HG02759 (cell line): ENCODE data around the gene PTPRN2.
"Not testable (repeated sequence)": the region's sequence is repeated elsewhere in the genome, so short reads cannot be mapped to it uniquely, and the experiment has no call there.

Experiments used
- ATAC-seq: cut with Tn5 transposase; IDR thresholded peaks from one replicate; pipeline ENCODE4 v1.9.1; 2021; ENCODE audit warnings: mild to moderate bottlenecking, moderate library complexity; ENCODE audit not compliant: unreplicated experiment

The PTPRN2 gene

GRCh38 chr7:157854066-157854891 is 733.3 kb downstream of the PTPRN2 start:
- ATAC-seq, result no peak

DNA sequence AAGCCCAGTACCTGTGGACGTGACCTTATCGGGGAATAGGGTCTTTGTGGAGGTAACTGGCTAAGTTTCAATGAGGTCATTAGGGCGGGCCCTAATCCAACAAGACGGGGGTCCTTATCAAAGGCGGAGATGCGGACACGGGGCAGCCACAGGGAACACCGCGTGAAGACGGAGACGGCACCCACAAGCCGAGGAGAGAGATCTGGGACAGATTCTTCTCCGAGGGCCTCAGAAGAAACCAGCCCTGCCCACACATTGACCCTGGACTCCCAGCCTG is 733.9 kb downstream of the PTPRN2 start:
- ATAC-seq, result no peak

DNA sequence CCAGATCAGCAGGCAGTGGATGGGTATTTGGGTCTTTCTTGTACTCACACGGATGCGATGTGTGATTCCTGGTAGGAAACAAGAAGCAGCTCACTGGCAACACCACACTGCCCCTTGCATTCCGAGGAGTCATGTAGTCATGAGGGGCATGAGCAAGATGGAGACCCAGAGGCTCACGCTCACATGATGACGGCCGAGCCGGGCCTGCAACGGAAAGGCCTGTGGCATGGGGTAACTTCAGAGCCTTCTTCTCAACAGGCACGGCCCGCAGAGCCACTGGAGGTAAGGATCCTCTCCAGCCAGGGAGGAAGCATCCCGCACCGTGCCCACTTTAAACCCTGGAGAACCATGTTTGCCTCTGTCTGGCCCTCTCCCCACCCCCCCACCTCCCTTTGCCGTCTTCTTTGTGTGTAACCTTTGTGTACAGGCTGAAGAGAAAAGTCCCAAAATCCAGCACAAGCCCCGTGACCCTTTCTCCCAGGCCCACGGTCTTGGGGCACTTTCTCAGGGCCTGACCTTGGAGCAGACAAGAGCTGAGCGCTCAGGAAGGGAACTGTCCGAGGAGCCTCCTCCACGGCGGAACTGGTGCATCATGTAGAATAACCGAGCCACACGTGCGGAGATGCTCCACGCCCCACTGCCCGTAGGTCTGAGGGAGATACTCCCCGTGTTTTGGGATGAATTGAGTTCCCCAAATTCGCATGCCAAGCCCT is 734.4 kb downstream of the PTPRN2 start:
- no peak for ATAC-seq

DNA sequence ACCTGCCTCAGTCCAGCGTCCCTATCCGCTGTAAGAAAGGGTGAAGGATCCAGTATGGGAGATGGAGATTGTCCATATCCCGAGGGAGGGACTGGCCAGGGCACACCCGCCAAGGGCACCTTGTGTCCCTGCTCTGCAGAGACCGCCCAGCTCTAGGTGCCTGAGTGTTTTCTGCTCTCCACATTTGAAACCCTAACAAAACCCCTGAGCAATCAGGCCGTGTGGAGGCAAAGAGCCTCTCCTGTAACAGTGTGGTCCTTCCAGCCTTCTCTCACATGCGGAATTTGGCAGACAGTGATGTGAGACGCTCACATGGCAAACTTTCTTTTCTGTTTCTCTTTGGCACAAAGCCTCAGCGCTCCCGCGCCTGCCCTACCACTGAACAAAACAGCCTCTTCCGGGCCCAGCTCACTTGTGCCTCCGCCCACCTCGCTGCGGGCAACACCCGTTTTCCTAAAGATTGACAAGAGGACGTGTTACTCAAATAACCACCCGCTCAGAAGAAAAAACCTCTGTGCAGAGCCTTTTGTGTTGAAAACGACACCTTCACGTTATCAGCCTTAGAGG is 736.0 kb downstream of the PTPRN2 start:
- ATAC-seq, result no peak

- no peak for ATAC-seq
These were observed 736.9 kb downstream of the PTPRN2 start for GRCh38 chr7:157850481-157851444.

- ATAC-seq, result no peak
These were observed 737.9 kb downstream of the PTPRN2 start for GRCh38 chr7:157849726-157850125.

DNA sequence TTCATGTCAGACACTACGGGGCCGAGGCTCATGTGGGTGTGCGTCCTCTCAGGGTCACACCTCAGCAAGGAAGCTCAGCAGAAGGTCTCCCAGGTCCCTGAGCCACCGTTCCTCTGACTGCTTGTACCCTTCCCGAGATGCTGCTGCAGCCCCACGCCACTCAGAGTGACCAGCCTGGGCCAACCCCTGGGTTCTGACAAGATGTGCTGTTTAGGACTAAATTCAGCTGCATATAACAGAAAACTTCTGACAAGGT is 738.4 kb downstream of the PTPRN2 start:
- ATAC-seq, result no peak

DNA sequence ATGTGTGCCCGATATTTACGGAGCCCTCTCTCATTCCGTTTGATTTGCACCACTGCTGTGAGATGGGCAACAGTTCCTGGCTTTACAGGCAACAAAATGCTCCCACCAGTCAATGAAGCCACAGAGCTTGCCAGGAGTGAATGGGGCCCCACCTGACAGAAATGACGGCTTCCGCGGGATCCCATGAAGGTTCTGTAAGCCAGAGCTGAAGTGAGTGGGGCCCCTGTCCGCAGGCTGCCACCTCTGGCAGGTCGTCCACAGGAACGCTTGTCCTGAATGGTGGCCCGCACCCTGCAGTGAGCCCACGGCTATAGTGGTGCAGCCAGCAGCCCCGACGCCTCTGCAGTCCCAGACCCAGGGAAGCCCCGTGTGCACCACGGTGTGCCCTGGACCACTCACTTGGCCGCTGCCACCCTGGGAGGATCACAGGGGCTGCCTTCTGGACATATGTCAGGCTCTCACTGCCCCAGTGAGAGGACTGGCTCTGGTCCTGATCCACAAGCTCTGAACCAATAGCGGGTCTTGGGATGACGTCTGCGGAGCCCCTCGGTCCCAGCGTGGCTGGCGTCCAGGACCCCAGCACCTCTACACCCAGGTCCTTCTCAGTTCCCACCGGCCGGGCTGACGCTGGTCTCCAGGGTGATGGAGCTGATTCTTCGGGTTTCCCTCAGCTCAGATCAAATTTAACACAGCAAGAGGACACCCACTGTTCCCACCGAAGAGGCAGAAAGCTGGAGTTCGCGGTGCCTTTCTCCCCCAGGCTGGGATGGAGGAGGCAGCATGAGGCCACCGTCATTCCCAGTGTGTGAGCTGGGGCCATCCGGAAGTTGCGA is 738.9 kb downstream of the PTPRN2 start:
- ATAC-seq, result no peak

DNA sequence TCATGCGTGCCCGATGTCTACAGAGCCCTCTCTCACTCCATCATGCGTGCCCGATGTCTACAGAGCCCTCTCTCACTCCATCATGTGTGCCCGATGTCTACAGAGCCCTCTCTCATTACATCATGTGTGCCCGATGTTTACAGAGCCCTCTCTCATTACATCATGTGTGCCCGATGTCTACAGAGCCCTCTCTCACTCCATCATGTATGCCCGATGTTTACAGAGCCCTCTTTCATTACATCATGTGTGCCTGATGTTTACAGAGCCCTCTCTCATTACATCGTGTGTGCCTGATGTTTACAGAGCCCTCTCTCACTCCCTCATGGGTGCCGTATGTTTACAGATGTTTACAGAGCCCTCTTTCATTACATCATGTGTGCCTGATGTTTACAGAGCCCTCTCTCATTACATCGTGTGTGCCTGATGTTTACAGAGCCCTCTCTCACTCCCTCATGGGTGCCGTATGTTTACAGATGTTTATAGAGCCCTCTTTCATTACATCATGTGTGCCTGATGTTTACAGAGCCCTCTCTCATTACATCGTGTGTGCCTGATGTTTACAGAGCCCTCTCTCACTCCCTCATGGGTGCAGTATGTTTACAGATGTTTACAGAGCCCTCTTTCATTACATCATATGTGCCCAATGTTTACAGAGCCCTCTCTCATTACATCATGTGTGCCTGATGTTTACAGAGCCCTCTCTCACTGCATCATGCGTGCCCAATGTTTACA is 739.7 kb downstream of the PTPRN2 start:
- not testable (repeated sequence) for ATAC-seq

GRCh38 chr7:157846746-157847145 is 740.9 kb downstream of the PTPRN2 start:
- not testable (repeated sequence) for ATAC-seq

GRCh38 chr7:157846271-157846670 is 741.4 kb downstream of the PTPRN2 start:
- ATAC-seq, result no peak

- ATAC-seq, result no peak
These were observed 742.3 kb downstream of the PTPRN2 start for GRCh38 chr7:157845203-157845835.

- no peak for ATAC-seq
These were observed 743.0 kb downstream of the PTPRN2 start for GRCh38 chr7:157844611-157845010.

- ATAC-seq, result no peak
These were observed 743.5 kb downstream of the PTPRN2 start for GRCh38 chr7:157844141-157844540.

GRCh38 chr7:157843336-157844140 is 744.1 kb downstream of the PTPRN2 start:
- no peak for ATAC-seq

- no peak for ATAC-seq
These were observed 745.8 kb downstream of the PTPRN2 start for GRCh38 chr7:157841773-157842370.

DNA sequence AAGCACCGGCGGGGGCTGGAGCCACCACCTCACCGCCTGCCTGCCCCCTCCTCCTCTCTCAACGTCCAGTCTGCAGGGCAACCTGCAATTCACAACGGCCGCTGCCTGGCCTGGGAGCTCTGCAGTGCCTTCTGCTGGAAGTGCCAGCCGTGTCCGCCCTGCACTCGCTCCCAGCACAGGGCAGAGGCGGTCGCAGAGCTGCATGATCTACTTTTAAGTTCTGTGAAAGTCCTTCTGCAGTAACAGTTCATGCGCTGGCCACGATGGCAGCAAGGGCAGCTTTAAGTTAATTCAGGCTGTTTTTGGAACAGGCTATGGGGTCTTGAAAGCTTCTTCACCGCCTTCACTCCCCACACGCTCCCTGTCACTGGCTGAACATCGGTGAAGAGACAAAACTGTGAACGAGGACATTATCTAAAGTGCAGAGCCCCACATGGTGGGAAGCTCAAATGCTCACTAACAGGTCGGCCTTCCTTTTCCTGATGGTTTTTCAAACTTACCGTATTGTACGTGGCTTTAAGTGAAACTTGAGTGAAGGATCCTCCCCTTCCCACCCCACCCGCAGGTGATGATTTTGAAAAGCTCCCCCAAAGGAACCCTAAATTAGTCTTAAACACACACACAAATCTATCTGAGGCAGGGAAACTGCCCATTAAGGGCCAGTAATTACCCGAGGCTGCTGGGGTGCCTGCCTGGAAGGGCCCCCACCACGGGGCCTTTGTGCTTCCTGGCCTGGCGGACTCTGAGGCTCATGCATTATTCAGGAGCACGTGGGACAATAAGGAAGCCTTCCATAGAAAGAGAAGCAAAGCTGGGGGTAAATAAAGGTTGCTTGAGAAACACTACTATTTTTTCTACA is 746.5 kb downstream of the PTPRN2 start:
- ATAC-seq, result no peak
